ENCODE measurements around the gene ZBTB7B. TPM values are rescaled to one million over a fixed set of nuclear protein-coding genes. Genes with fewer than 3 reads are reported as not detected.

ZBTB7B gene
- total and polyA plus RNA-seq, 9 of the 15 experiments (the other 6 are each of a cell fraction or from before 2014, with no cell fraction given): 0.04 to 46.5 (median 15.2) TPM

DNA sequence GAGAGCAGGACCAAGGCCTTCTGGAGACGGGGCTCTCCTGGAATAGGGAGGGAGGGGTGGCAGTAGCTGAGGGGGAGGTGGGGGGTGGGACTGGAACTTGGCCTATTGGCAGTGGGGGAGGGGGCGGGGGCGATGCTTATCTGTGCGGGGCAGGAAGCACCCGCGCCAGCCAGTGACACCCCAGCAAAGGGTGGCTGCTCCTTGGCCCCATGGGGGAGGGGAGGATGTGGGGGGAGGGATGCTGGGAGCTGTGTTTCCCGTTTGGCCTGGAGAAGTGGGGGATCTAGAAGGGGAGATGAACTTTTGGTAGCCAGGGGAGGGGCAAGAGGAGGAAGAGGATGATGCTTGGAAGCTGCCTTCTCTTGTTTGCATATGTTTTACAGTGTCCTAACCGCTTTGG is 11.0 kb downstream of the ZBTB7B start (continued):
- TF ChIP-seq, protein P1, sequence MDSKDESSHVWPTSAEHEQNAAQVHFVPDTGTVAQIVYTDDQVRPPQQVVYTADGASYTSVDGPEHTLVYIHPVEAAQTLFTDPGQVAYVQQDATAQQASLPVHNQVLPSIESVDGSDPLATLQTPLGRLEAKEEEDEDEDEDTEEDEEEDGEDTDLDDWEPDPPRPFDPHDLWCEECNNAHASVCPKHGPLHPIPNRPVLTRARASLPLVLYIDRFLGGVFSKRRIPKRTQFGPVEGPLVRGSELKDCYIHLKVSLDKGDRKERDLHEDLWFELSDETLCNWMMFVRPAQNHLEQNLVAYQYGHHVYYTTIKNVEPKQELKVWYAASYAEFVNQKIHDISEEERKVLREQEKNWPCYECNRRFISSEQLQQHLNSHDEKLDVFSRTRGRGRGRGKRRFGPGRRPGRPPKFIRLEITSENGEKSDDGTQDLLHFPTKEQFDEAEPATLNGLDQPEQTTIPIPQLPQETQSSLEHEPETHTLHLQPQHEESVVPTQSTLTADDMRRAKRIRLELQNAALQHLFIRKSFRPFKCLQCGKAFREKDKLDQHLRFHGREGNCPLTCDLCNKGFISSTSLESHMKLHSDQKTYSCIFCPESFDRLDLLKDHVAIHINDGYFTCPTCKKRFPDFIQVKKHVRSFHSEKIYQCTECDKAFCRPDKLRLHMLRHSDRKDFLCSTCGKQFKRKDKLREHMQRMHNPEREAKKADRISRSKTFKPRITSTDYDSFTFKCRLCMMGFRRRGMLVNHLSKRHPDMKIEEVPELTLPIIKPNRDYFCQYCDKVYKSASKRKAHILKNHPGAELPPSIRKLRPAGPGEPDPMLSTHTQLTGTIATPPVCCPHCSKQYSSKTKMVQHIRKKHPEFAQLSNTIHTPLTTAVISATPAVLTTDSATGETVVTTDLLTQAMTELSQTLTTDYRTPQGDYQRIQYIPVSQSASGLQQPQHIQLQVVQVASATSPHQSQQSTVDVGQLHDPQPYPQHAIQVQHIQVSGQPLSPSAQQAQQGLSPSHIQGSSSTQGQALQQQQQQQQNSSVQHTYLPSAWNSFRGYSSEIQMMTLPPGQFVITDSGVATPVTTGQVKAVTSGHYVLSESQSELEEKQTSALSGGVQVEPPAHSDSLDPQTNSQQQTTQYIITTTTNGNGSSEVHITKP (IDR thresholded peaks at IDR 0.05; ENCODE audit: partially characterized antibody): no peak
- TF ChIP-seq LEF1 (IDR thresholded peaks at IDR 0.05) (0 out of 2 replicates have a peak, but pooled peaks have one; percentile 39), WHSC1 (IDR thresholded peaks at IDR 0.05; ENCODE audit: low read length) (no peak), SREBF2 (CRISPR knock-in tag; IDR thresholded peaks at IDR 0.05) (no peak), SLC30A9 (CRISPR knock-in tag; IDR thresholded peaks at IDR 0.05) (no peak), HMG20A (CRISPR knock-in tag; conservative IDR thresholded peaks at IDR 0.05) (no peak), EP300 (IDR thresholded peaks at IDR 0.05; ENCODE audit: low read length) (peak; percentile 16; the same call in 1 of the 2 replicates), ZNF324 (CRISPR knock-in tag; IDR thresholded peaks at IDR 0.05) (no peak), NCOR1 (IDR thresholded peaks at IDR 0.05) (peak; percentile 48), CREBBP (IDR thresholded peaks at IDR 0.05; ENCODE audit: low read depth, low read length) (no peak), ARID1B (IDR thresholded peaks at IDR 0.05) (0 out of 2 replicates have a peak, but pooled peaks have one; percentile 9), ZNF780A (CRISPR knock-in tag; IDR thresholded peaks at IDR 0.05) (no peak), ESRRA (IDR thresholded peaks at IDR 0.05; ENCODE audit: borderline replicate concordance, low read depth) (0 out of 2 replicates have a peak, but pooled peaks have one; percentile 7), ZNF316 (IDR thresholded peaks at IDR 0.05) (no peak), GABPA (tag; conservative IDR thresholded peaks at IDR 0.05; ENCODE audit: low read depth) (no peak), NCOA6 (IDR thresholded peaks at IDR 0.05) (no peak), EHMT2 (IDR thresholded peaks at IDR 0.05) (no peak), SOX6 (IDR thresholded peaks at IDR 0.05) (no peak), SRSF9 (IDR thresholded peaks at IDR 0.05; ENCODE audit: borderline replicate concordance, low read depth, low read length) (no peak), ZNF695 (CRISPR knock-in tag; IDR thresholded peaks at IDR 0.05) (no peak), RCOR1 (IDR thresholded peaks at IDR 0.05; ENCODE audit: borderline replicate concordance in 1 of 2, low read depth in 2 of 2, low read length in 2 of 2) (0 out of 4 replicates have a peak, but pooled peaks of 1 of the 2 experiments have one; percentile 30), RUNX1 (IDR thresholded peaks at IDR 0.05; ENCODE audit: low read depth) (no peak)
- TF ChIP-seq, protein P2, sequence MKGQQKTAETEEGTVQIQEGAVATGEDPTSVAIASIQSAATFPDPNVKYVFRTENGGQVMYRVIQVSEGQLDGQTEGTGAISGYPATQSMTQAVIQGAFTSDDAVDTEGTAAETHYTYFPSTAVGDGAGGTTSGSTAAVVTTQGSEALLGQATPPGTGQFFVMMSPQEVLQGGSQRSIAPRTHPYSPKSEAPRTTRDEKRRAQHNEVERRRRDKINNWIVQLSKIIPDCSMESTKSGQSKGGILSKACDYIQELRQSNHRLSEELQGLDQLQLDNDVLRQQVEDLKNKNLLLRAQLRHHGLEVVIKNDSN (CRISPR knock-in tag; IDR thresholded peaks at IDR 0.05): no peak
- TF ChIP-seq, protein P3, sequence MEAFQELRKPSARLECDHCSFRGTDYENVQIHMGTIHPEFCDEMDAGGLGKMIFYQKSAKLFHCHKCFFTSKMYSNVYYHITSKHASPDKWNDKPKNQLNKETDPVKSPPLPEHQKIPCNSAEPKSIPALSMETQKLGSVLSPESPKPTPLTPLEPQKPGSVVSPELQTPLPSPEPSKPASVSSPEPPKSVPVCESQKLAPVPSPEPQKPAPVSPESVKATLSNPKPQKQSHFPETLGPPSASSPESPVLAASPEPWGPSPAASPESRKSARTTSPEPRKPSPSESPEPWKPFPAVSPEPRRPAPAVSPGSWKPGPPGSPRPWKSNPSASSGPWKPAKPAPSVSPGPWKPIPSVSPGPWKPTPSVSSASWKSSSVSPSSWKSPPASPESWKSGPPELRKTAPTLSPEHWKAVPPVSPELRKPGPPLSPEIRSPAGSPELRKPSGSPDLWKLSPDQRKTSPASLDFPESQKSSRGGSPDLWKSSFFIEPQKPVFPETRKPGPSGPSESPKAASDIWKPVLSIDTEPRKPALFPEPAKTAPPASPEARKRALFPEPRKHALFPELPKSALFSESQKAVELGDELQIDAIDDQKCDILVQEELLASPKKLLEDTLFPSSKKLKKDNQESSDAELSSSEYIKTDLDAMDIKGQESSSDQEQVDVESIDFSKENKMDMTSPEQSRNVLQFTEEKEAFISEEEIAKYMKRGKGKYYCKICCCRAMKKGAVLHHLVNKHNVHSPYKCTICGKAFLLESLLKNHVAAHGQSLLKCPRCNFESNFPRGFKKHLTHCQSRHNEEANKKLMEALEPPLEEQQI (IDR thresholded peaks at IDR 0.05): no peak

Data from K562 (cell line).